HS-27A (cell line): ENCODE results near the gene MMP20.

Source experiments
- DNase-seq: peaks from one replicate; pipeline ENCODE4 v3.0.0-alpha.2; 2012; ENCODE audit warnings: low read depth, missing footprints

Gene MMP20

GRCh38 chr11:102553835-102554282 is 71.3 kb downstream of the MMP20 start:
- DNase-seq = no peak

DNA sequence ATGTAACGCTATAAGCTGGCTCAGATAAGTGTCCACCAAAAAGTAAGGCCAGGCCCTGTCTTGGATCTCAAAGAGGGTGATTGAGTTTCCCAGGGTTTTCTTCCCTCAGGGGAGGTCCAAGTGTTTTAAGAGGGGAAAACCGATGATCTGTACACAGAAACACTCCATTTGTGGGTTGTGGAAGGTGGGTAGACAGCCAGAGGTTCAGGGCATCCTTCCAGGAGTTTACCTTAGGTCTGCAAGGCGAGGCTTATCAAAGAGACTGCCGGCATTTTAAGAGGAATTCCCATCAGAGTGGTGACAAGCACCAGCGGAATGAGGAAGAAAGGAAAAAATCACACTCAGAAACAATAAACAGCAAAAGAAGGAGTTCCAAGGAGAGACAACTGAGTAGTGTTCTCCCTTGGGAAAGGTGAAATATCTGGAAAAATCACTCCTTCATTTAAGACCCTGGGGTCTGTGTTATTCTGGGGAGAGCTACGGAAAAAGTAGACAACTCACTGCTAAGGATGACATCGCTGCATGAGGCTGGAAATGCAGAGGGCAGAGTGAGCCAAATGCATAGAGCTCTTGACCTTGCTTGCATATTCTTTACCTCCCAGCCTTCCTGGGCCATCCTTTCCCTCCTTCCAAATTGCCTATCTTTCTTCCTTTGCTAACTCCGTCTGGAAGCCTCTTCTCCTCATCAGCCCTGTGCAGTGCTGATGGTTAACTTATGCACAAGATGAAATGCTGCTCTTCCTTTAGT is 72.5 kb downstream of the MMP20 start:
- no peak for DNase-seq

DNA sequence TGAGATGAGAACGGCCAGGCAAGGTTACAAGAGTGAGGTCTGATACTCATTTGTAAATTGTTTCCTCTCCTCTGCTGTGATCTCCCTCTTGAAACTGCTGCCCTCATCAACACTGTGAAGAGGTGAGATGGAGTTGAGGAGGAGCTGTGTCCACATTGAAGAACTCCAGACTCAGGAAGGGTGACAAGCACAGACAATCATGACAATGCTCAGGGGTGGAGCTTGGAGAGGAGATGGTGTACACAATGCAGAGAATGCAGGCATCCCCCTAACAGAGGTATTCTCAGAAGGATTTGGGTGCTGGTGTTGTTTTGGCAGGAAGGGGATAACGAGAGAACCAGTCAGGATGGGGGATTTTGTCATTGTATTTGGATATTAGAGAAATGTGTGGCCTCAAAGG is 73.1 kb downstream of the MMP20 start:
- DNase-seq = no peak

DNA sequence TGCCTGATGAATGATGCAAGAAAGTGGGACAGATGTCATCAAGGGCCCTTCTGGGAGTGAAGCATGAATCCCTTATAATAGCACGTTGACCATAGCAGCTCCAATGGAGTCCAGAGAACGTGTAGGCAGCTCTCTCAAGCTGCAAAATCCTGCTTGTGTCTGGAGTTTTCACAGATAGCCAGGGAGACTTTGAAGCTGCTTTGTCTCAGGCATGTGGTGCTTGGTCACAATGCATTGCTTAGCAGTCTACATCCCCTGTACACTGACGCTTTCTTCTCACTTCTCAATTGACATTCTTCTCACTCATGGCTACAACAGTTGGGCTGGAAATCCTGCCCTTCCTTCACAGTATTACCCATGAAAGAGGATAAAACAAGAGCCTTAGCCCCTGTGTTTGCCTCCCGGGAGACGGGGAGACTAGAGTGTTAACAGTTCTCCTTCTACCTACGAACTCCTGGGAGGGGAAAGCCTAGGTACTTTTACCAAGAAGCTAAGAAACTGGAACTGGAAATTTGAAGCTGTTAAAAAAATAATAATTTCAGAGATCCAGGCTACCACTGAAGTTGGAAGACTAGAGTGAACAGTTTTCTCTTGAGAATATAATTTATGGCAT is 73.9 kb downstream of the MMP20 start:
- DNase-seq = no peak

- DNase-seq = no peak
These were observed 78.1 kb downstream of the MMP20 start for GRCh38 chr11:102546923-102547471.

GRCh38 chr11:102546427-102546826 is 78.7 kb downstream of the MMP20 start:
- no peak for DNase-seq

GRCh38 chr11:102545701-102546100 is 79.4 kb downstream of the MMP20 start:
- DNase-seq = no peak

DNA sequence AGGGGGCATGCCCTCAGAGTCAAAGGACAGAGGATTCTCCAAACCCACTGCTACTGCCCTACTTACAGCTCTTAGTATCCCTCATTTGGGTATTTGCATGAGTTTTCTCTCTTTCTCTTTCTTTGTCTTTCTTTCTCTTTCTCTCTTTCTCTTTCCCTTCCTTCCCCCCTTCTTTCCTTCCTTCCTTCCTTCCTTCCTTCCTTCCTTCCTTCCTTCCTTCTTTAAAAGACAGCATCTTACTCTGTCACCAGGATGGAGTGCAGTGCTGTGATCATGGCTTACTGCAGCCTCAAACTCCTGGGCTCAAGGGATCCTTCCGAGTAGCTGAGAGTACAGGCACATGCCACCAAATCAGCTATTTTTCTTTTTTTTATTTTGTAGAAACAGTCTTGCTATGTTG is 80.5 kb downstream of the MMP20 start:
- no peak for DNase-seq

DNA sequence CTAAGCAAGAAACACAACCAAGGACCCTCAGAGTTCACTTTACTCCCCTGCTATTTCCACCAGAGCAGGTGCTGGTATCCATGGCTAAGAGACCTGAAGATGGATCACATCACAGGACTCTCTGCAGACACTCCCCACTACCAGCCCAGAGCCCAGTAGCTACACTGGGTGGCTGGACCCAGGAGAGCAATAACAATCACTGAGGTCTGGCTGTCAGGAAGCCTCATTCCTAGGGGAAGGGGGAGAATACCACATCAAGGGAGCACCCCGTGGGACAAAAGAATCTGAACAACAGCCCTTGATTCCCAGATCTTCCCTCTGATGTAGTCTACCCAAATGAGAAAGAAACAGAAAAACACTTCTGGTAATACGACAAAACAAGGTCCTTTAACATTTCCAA is 85.6 kb downstream of the MMP20 start:
- DNase-seq = no peak

- no peak for DNase-seq
These were observed 86.2 kb downstream of the MMP20 start for GRCh38 chr11:102538932-102539331.

DNA sequence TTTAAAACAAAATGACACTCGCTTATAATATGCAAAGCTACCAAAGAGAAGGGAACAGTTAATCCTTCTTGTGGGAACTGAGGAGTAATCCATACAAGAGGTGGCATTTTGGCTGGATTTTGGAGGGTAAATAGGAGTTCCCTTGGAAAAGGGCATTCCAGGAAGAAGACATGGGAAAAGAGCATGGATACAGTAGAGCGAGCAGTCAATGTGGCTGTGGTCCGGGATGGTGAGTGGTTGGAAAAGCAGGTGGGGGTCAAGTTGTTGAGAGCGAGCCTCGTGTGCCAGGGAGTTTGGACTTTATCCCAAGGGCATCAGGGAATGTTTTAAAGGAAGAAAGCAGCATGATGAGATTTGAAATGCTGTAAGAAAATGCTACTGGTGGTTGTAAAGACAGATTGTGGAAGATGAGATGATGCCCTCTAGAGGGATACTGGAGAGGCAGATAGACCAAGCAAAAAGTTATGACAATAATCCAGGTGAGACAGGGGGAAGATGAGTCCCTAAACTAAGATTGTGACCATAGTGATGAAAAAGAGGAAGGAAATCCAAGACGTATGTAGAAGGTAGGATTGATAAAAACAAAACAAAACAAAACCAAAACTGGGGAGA is 90.8 kb downstream of the MMP20 start:
- no peak for DNase-seq

DNA sequence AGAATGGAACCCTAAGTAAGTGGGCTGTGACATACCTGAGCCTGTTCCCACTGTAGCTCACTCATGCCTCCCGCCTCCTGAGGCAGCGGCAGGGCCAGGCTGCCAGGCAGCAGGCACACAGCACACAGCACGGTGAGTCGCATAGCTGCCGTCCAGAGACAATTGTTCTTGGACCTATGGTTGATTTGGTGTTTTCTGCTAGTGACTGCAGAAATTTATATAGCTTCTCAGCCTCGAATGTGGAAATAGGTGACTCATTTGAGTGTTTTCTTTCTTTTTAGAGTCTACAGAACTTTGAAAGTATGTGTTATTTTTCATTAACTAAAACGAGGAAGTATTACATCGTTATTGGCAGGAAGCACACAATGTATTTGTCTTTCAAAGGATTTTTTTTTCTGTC is 94.6 kb downstream of the MMP20 start, which contains the start of gene MMP7:
TSS of gene MMP7 (minus strand) at position 190 of the 400 bp plus-strand sequence. CDS start at position 143, 47 bp downstream.
- no peak for DNase-seq

DNA sequence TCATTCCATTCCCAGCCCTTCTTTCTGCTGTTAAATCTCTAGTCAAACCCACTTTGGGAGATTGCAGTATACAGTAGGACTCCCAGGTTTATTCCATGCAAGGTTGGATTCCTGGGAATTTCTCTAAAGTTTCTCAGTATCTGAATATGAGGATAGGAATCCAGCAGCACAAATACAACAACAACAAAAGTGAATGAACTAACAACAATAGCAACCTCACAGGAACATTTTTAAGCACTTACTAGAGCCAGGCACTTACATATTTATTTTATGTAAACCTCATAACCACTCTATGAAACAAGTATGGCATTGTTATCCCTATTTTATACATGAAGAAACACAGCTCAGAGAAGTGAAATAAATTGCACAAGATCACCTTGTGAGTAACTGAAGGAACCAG is 96.5 kb downstream of the MMP20 start:
- DNase-seq = no peak

DNA sequence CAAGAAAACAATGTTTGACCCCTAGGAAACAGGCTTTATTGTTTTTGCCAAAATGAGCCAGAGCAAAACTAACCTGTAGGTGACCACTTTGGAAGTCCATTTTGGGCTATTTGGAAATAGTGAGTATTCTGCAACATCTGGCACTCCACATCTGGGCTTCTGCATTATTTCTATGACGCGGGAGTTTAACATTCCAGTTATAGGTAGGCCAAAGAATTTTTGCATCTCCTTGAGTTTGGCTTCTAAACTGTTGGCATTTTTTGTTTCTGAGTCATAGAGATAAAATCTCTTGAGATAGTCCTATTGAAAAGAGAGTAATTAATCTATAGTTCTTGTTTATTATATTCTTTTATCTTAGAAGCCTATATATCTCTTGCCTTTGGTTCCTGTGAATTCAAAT is 97.4 kb downstream of the MMP20 start:
- no peak for DNase-seq

DNA sequence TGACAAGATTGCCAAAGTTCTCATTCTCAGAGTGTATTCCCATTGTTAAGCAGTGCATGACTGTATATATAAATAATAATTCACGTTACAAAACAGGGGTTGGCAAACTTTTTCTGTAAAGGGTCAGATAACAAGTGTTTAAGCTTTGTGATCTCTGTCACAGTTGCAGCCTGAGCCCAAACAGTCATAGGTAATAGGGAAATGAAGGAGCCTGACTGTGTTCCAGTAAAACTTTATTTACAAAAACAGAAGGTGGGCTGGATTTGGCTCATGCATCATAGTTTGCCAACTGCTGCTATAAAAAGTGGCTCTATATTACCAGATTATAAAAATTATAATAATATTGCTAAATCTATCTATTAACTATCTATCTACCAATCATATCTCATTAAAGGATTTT is 98.1 kb downstream of the MMP20 start:
- DNase-seq = no peak
